ENCODE results near the gene CD55.

GRCh38 chr1:207298636-207299398 is 22.7 kb upstream of the CD55 start:
- no peak for TF ChIP-seq EP300 (IDR thresholded peaks at IDR 0.05; ENCODE audit: borderline replicate concordance in 1 of 2, low read depth in 2 of 2, low read length in 2 of 2)
- no peak for TF ChIP-seq SIN3A (conservative IDR thresholded peaks at IDR 0.05 in 1 of 2, IDR thresholded peaks at IDR 0.05 in 1 of 2; ENCODE audit: low read depth in 1 of 2, low read length in 2 of 2)
- no peak for TF ChIP-seq POLR2AphosphoS5 (IDR thresholded peaks at IDR 0.05; ENCODE audit: low read depth, low read length)
- no peak for TF ChIP-seq CTCF (IDR thresholded peaks at IDR 0.05; ENCODE audit: control extremely low read depth in 1 of 3, insufficient read depth in 1 of 3, low read depth in 1 of 3, low read length in 3 of 3)
- TF ChIP-seq MAFK (IDR thresholded peaks at IDR 0.05; ENCODE audit: low read depth, low read length): no peak
- no peak for TF ChIP-seq POLR2A (IDR thresholded peaks at IDR 0.05; ENCODE audit: control extremely low read depth in 1 of 2, low read depth in 2 of 2, low read length in 2 of 2)
- TF ChIP-seq KDM1A (IDR thresholded peaks at IDR 0.05; ENCODE audit: borderline replicate concordance, low read length): no peak
- no peak for TF ChIP-seq SUZ12 (IDR thresholded peaks at IDR 0.05; ENCODE audit: low read length)
- no peak for TF ChIP-seq EZH2 (IDR thresholded peaks at IDR 0.05; ENCODE audit: low read depth, low read length, severe bottlenecking)
- no peak for TF ChIP-seq TCF12 (IDR thresholded peaks at IDR 0.05; ENCODE audit: low read depth, low read length)
- TF ChIP-seq TEAD4 (IDR thresholded peaks at IDR 0.05; ENCODE audit: low read depth, low read length): no peak
- TF ChIP-seq GTF2F1 (IDR thresholded peaks at IDR 0.05; ENCODE audit: borderline replicate concordance, low read depth, low read length): no peak
- no peak for TF ChIP-seq NANOG (IDR thresholded peaks at IDR 0.05; ENCODE audit: insufficient read depth, low read depth, low read length, poor library complexity, severe bottlenecking)
- no peak for TF ChIP-seq YY1 (IDR thresholded peaks at IDR 0.05; ENCODE audit: low read depth, low read length)
